PC-3 (cell line): ENCODE measurements around the gene KDM4C. TPM values are rescaled to one million over a fixed set of nuclear protein-coding genes. Genes with fewer than 3 reads are reported as not detected.

ENCODE experiments used
- ATAC-seq: fragments of 200-7000 bp; cut with Tn5 transposase; 2 replicates; pipeline ENCODE4 v1.9.1; 2020; ENCODE audit warnings: mild to moderate bottlenecking, moderate library complexity
- BruUV-seq: library from RNA; stranded (reverse); fragments of 400-500 nt; replicated peaks from 2 replicates; lab custom pipeline; 2021; lab: Mats Ljungman, UMichigan
- CTCF ChIA-PET: fragments of 300-600 bp; sonication (Branson Sonifier 250); formaldehyde crosslinking; loops from one replicate; lab custom pipeline; 2022; ENCODE audit warnings: antibody characterized with exemption; lab: Charles Lee
- POLR2A ChIA-PET: fragments of 300-600 bp; sonication (Branson Sonifier 250); formaldehyde crosslinking; loops from one replicate; lab custom pipeline; 2022; ENCODE audit warnings: antibody characterized with exemption; ENCODE audit not compliant: unreplicated experiment; lab: Charles Lee
- DNase-seq: peaks from one replicate; pipeline ENCODE4 v3.0.0-alpha.2; 2015
- H2AFZ ChIP-seq: fragments of 300-600 bp; sonication (generic); 2 replicates; pipeline ENCODE4 v1.6.0; 2016; ENCODE audit warnings: antibody characterized with exemption, low read length
- H3F3A ChIP-seq: fragments of 300-600 bp; sonication (generic); one replicate; pipeline ENCODE4 v1.6.0; 2017; ENCODE audit warnings: antibody characterized with exemption, low read length, control low read depth, mild to moderate bottlenecking; ENCODE audit not compliant: unreplicated experiment
- H3K27ac ChIP-seq: fragments of 300-600 bp; sonication (generic); 2 replicates; pipeline ENCODE4 v1.5.1; 2016; ENCODE audit warnings: mild to moderate bottlenecking, low read length
- H3K27me3 ChIP-seq: fragments of 300-600 bp; sonication (generic); 2 replicates; pipeline ENCODE4 v1.6.1; 2016; ENCODE audit warnings: low read length, mixed read lengths
- H3K36me3 ChIP-seq: fragments of 300-600 bp; sonication (generic); 2 replicates; pipeline ENCODE4 v1.6.1; 2016; ENCODE audit warnings: low read depth, mixed run types, low read length, mixed read lengths
- H3K4me1 ChIP-seq: fragments of 300-600 bp; sonication (generic); 2 replicates; pipeline ENCODE4 v1.5.1; 2016; ENCODE audit warnings: low read length; ENCODE audit not compliant: insufficient read depth
- H3K4me2 ChIP-seq: fragments of 300-600 bp; sonication (generic); 2 replicates; pipeline ENCODE4 v1.6.0; 2016; ENCODE audit warnings: low read length
- H3K4me3 ChIP-seq: fragments of 300-600 bp; sonication (generic); 2 replicates; pipeline ENCODE4 v1.5.1; 2016; ENCODE audit warnings: mild to moderate bottlenecking, low read length, mixed read lengths
- H3K79me2 ChIP-seq: fragments of 300-600 bp; sonication (generic); 2 replicates; pipeline ENCODE4 v1.6.1; 2017; ENCODE audit warnings: low read length, mixed read lengths
- H3K9ac ChIP-seq: fragments of 300-600 bp; sonication (generic); 2 replicates; pipeline ENCODE4 v1.6.0; 2016; ENCODE audit warnings: mild to moderate bottlenecking, low read length
- H3K9me2 ChIP-seq: fragments of 300-600 bp; sonication (generic); replicated peaks from 2 replicates; pipeline ENCODE4 v1.6.1; 2016; ENCODE audit warnings: mixed run types, low read length, mixed read lengths
- H3K9me3 ChIP-seq: fragments of 300-600 bp; sonication (generic); 2 replicates; pipeline ENCODE4 v1.6.1; 2016; ENCODE audit warnings: low read length, mixed read lengths
- H4K20me1 ChIP-seq: fragments of 300-600 bp; sonication (generic); 2 replicates; pipeline ENCODE4 v1.6.1; 2016; ENCODE audit warnings: low read length, mixed read lengths
- CTCF ChIP-seq: fragments of 300-600 bp; sonication (generic); conservative IDR thresholded peaks from 2 replicates; pipeline ENCODE4 v1.5.1; 2017; ENCODE audit warnings: antibody characterized with exemption, low read depth, mild to moderate bottlenecking, low read length
- EZH2 ChIP-seq: fragments of 300-600 bp; sonication (generic); IDR thresholded peaks from one replicate; pipeline ENCODE4 v1.6.1; 2017; ENCODE audit warnings: antibody characterized with exemption, mild to moderate bottlenecking, low read length; ENCODE audit not compliant: unreplicated experiment
- EZH2phosphoT487 ChIP-seq: fragments of 300-600 bp; sonication (generic); IDR thresholded peaks from 2 replicates; pipeline ENCODE4 v1.6.1; 2018; ENCODE audit warnings: mild to moderate bottlenecking, antibody characterized with exemption, low read length, borderline replicate concordance
- intact Hi-C: fragments of 100-400 bp; cut with micrococcal nuclease; formaldehyde crosslinking; loops from 2 replicates; pipeline ENCODE4 v1.9.0; 2023
- total RNA-seq: library from RNA; depleted of rRNA; stranded (reverse); fragments of >200 nt; gene quantifications from 2 replicates; pipeline ENCODE4 v1.2.3, GENCODE V29; 2014

Gene KDM4C
- total RNA-seq, 1 experiment from 2014 or later, result 27.0 TPM

DNA sequence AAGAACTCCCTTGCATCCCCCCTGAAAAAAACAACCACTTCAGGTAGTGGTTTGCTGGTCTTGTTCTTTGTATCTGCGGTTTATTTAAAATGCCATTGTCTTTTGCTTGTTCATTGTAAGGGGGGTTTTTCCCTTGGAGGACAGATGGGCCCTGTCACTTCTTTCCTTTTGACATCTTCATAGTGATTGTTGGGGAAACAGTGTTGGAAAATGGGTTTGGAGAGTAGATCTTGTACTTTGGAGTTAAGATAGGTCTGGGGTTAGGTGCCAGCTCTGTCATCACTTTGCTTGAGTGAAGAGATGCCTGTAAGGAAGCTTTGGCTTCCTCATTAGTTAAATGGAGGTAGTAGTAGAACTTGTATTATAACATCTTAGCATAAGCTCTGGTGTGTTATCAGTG lies 112.4 kb downstream of the KDM4C start:
- POLR2A ChIA-PET, result no interaction called here
- Histone ChIP-seq H4K20me1 (no peaks in the 10 kb centered on the region), H3K27ac (no peak overlapping the region), H3F3A (no peaks in the 10 kb centered on the region), H2AFZ (no peak overlapping the region), H3K4me1 (no peaks in the 10 kb centered on the region), H3K4me2 (no peak overlapping the region), H3K36me3 (no peaks in the 10 kb centered on the region), H3K9ac (no peak overlapping the region), H3K9me3 (no peaks in the 10 kb centered on the region), H3K27me3 (no peaks in the 10 kb centered on the region), H3K4me3 (no peak overlapping the region), H3K9me2 (no peaks in the 10 kb centered on the region), H3K79me2 (no peaks in the 10 kb centered on the region)
- CTCF ChIA-PET, result no interaction called here
- ATAC-seq (no peak), DNase-seq (no peak)
- BruUV-seq, result no TSS peak
- no peak for TF ChIP-seq EZH2phosphoT487
- TF ChIP-seq EZH2, result no peak
- TF ChIP-seq CTCF, result no peak
- intact Hi-C loops, result no loop called here

DNA sequence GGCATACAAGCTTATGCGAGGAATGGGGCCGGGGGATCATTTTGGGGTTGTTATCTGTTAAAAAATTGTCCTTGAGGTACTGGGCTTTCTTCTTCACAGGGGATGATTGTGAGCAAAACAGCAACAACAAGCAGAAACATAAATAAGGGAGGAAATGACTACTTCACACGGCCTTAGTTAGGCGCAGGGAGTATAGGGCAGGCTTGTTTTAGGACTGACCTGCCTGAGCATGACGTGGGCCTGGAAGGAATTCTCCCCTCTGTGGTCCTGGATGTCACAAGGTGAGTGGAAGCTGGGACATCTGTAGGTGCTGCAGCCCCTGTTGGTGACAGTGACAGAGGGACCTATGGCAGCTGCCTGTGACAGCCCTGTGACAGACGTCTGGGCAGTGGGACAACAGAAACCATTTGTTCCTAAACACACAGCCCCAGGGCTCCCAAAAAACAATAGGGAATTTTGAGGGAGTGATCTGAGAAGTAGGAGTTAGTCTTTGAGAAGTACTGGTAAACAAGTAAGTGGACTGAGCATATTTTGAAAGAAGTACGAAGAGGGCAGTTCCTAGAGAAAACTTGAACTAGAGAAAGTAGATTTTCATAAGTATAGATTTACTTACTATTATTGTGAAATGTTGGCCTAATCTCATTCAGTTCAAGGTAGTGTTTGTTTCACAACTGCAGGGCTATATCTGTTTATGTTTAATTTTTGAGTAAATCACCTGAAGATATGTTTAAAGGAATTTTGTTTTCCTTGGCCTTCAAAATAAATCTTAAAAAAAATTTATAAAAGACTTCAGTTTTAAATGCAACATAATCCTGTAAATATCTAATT lies 113.1 kb downstream of the KDM4C start:
- Histone ChIP-seq H3K79me2 (no peaks in the 10 kb centered on the region), H3K4me3 (no peak overlapping the region), H3K4me1 (no peaks in the 10 kb centered on the region), H3K9me3 (no peaks in the 10 kb centered on the region), H3K27ac (no peak overlapping the region), H3K9me2 (no peaks in the 10 kb centered on the region), H3K4me2 (no peak overlapping the region), H3K27me3 (no peaks in the 10 kb centered on the region), H3K36me3 (no peaks in the 10 kb centered on the region), H2AFZ (no peak overlapping the region), H3K9ac (no peak overlapping the region), H4K20me1 (no peaks in the 10 kb centered on the region), H3F3A (no peaks in the 10 kb centered on the region)
- TF ChIP-seq CTCF (no peak), EZH2 (no peak), EZH2phosphoT487 (no peak)
- ATAC-seq (no peak), DNase-seq (no peak)
- intact Hi-C loops, result no loop called here
- CTCF ChIA-PET, result no interaction called here
- POLR2A ChIA-PET, result no interaction called here
- BruUV-seq, result no TSS peak

- ChIA-PET CTCF (no interaction called here), POLR2A (no interaction called here)
- ATAC-seq (no peak), DNase-seq (no peak)
- no peak overlapping the region for H3K27ac ChIP-seq
- H3K4me3 ChIP-seq, result no peak overlapping the region
- H3K36me3 ChIP-seq, result no peaks in the 10 kb centered on the region
- no peaks in the 10 kb centered on the region for H3K79me2 ChIP-seq
- H3F3A ChIP-seq, result no peaks in the 10 kb centered on the region
- H2AFZ ChIP-seq, result no peak overlapping the region
- no peaks in the 10 kb centered on the region for H3K27me3 ChIP-seq
- TF ChIP-seq EZH2phosphoT487 (no peak), CTCF (no peak)
- peaks cover 16% of the 10 kb centered on the region for H3K4me1 ChIP-seq
- no peak overlapping the region for H3K4me2 ChIP-seq
- BruUV-seq, result no TSS peak
- no peaks in the 10 kb centered on the region for H3K9me3 ChIP-seq
- no peaks in the 10 kb centered on the region for H4K20me1 ChIP-seq
- H3K9ac ChIP-seq, result no peak overlapping the region
- no peaks in the 10 kb centered on the region for H3K9me2 ChIP-seq
- intact Hi-C loops, result no loop called here
Observed at GRCh38 chr9:6873857-6874256, 116.1 kb downstream of the KDM4C start.
